Activated CD8-positive, alpha-beta T cell treated with anti-CD3 and anti-CD28 coated beads for 36 hours (primary cell): ENCODE results near the gene COMMD1. TPM values are rescaled to one million over a fixed set of nuclear protein-coding genes. Genes with fewer than 3 reads are reported as not detected.

Experiments
- ATAC-seq: fragments of 200-7000 bp; cut with Tn5 transposase; one replicate; pipeline ENCODE4 v1.10.0; 2021; ENCODE audit warnings: mild to moderate bottlenecking, moderate library complexity
- CTCF ChIA-PET: fragments of 350-600 bp; sonication (Branson Sonifier 250); formaldehyde crosslinking; loops from one replicate; lab custom pipeline; 2021; ENCODE audit warnings: antibody characterized with exemption; lab: Charles Lee
- POLR2A ChIA-PET: fragments of 350-600 bp; sonication (Branson Sonifier 250); formaldehyde crosslinking; loops from one replicate; lab custom pipeline; 2021; ENCODE audit warnings: antibody characterized with exemption; lab: Charles Lee
- DNase-seq: peaks from one replicate; pipeline ENCODE4 v3.0.0-alpha.2; 2020
- H3K27ac Mint-ChIP-seq: one replicate; pipeline ENCODE4 v1.8.0; 2021; ENCODE audit warnings: mild to moderate bottlenecking, mixed read lengths
- H3K27me3 Mint-ChIP-seq: one replicate; pipeline ENCODE4 v1.8.0; 2021; ENCODE audit warnings: mixed read lengths
- H3K36me3 Mint-ChIP-seq: one replicate; pipeline ENCODE4 v1.8.0; 2021; ENCODE audit warnings: low read depth, mixed read lengths
- H3K4me1 Mint-ChIP-seq: one replicate; pipeline ENCODE4 v1.8.0; 2021; ENCODE audit warnings: low read depth, mixed read lengths
- H3K4me3 Mint-ChIP-seq: one replicate; pipeline ENCODE4 v1.8.0; 2021; ENCODE audit warnings: mild to moderate bottlenecking, moderate library complexity, mixed read lengths
- H3K9me3 Mint-ChIP-seq: one replicate; pipeline ENCODE4 v1.8.0; 2021; ENCODE audit warnings: mixed read lengths
- intact Hi-C: fragments of 100-400 bp; cut with micrococcal nuclease; formaldehyde crosslinking; loops from one replicate; pipeline ENCODE4 v1.10.0; 2022
- total RNA-seq, 2 experiments: library from RNA; stranded (reverse); gene quantifications; one replicate each; pipeline ENCODE4 v1.2.3, GENCODE V29; 2021
- TF ChIP-seq, protein P1 (sequence below): fragments of 200-600 bp; IDR thresholded peaks from one replicate; pipeline ENCODE4 v1.8.0; 2022; ENCODE audit warnings: antibody characterized with exemption, mild to moderate bottlenecking

Gene COMMD1
- total RNA-seq, 2 experiments from 2014 or later = 25.3 to 27.0 TPM

DNA sequence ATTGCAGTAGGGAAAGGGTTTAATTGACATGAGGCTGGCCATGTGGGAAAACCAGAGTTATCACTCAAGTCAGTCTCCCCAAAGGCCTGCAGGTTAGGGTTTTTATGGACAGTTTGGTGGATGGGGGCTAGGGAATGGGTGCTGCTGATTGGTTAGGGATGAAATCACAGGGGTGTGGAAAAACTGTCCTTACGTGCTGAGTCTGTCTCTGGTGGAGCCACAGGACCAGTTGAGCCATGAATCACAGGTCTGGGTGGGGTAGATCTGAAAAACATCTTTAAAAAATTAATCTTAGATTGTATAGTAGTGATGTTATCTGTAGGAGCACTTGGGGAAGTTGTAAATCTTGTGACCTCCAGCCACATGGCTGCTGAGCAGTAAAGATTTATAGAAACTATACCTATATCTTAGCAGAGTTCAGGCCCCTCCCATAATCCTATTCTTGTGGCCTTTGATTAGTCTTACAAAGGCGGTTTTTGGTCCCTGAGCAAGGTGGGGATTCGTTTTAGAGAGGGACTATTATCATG is 139.6 kb downstream of the COMMD1 start:
- peaks cover 4% of the 10 kb centered on the region for H3K9me3 Mint-ChIP-seq
- CTCF ChIA-PET = no interaction called here
- no peaks in the 10 kb centered on the region for H3K27me3 Mint-ChIP-seq
- H3K4me1 Mint-ChIP-seq = peaks cover 4% of the 10 kb centered on the region
- POLR2A ChIA-PET = no interaction called here
- H3K27ac Mint-ChIP-seq = no peak overlapping the region
- H3K4me3 Mint-ChIP-seq = no peak overlapping the region
- peaks cover 14% of the 10 kb centered on the region for H3K36me3 Mint-ChIP-seq
- intact Hi-C loops = no loop called here
- DNase-seq = no peak
- no peak for ATAC-seq
- TF ChIP-seq, protein P1, sequence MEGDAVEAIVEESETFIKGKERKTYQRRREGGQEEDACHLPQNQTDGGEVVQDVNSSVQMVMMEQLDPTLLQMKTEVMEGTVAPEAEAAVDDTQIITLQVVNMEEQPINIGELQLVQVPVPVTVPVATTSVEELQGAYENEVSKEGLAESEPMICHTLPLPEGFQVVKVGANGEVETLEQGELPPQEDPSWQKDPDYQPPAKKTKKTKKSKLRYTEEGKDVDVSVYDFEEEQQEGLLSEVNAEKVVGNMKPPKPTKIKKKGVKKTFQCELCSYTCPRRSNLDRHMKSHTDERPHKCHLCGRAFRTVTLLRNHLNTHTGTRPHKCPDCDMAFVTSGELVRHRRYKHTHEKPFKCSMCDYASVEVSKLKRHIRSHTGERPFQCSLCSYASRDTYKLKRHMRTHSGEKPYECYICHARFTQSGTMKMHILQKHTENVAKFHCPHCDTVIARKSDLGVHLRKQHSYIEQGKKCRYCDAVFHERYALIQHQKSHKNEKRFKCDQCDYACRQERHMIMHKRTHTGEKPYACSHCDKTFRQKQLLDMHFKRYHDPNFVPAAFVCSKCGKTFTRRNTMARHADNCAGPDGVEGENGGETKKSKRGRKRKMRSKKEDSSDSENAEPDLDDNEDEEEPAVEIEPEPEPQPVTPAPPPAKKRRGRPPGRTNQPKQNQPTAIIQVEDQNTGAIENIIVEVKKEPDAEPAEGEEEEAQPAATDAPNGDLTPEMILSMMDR = no peak

DNA sequence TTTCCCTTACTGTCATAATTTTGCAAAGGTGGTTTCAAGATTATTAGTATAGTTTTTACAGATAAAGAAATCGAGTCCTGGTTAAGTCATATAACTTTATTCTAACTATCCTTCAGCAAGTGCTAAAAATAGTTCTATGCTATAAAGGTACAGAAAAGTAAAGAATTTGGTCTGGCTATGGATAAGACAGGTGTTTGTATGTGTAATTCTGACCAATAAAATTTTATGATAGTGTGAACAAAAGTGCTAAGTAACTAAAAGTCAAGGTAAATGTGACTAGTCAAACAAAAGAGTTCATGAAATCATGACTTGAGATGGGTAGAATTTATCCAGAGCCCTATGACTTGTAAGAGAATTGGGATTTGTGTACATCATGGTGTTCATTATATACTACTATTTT is 140.7 kb downstream of the COMMD1 start:
- H3K27me3 Mint-ChIP-seq = no peaks in the 10 kb centered on the region
- H3K4me3 Mint-ChIP-seq = no peak overlapping the region
- H3K27ac Mint-ChIP-seq = no peak overlapping the region
- no peaks in the 10 kb centered on the region for H3K4me1 Mint-ChIP-seq
- peaks cover 14% of the 10 kb centered on the region for H3K36me3 Mint-ChIP-seq
- intact Hi-C loops = no loop called here
- DNase-seq = no peak
- ChIA-PET CTCF (no interaction called here), POLR2A (no interaction called here)
- ATAC-seq = no peak
- peaks cover 4% of the 10 kb centered on the region for H3K9me3 Mint-ChIP-seq
- TF ChIP-seq, protein P1 = no peak

DNA sequence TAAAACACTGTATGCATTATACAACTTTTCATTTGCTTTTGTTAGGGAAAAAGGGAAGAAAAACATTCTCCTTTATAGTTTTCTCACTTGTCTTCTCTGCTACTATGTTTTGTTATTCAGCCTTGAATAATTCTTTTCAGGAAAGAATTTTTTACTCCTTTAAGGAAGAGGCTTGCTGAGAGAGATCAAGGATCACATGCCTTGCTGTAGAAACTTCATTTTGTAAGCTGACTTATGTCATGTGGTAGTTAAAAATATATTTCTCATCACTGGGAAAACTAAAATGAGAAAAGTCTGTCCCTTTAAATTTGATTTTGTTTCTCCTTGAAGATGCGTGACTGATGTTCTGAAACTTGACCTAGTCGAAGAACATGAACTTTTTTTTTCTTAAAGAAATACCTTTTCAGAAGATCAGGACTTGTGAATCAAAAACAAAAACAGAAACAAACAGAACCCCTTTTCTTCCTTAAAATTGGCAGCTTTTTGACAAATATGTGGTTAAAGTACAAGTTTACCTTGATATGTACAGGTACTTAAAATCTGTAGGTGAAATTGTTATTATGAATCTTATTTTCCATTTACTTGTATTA is 145.1 kb downstream of the COMMD1 start:
- Mint-ChIP-seq H3K4me1 (peaks cover 17% of the 10 kb centered on the region), H3K27me3 (no peaks in the 10 kb centered on the region), H3K4me3 (no peak overlapping the region), H3K36me3 (no peaks in the 10 kb centered on the region), H3K9me3 (no peaks in the 10 kb centered on the region), H3K27ac (no peak overlapping the region)
- TF ChIP-seq, protein P1 = no peak
- POLR2A ChIA-PET = interaction anchor here (0.5 kb wide), 1 partner anchor 477 kb away, joined by 3 read pairs; no protein-coding TSS in a partner anchor
- no peak for ATAC-seq
- no peak for DNase-seq
- intact Hi-C loops = no loop called here
- CTCF ChIA-PET = no interaction called here

DNA sequence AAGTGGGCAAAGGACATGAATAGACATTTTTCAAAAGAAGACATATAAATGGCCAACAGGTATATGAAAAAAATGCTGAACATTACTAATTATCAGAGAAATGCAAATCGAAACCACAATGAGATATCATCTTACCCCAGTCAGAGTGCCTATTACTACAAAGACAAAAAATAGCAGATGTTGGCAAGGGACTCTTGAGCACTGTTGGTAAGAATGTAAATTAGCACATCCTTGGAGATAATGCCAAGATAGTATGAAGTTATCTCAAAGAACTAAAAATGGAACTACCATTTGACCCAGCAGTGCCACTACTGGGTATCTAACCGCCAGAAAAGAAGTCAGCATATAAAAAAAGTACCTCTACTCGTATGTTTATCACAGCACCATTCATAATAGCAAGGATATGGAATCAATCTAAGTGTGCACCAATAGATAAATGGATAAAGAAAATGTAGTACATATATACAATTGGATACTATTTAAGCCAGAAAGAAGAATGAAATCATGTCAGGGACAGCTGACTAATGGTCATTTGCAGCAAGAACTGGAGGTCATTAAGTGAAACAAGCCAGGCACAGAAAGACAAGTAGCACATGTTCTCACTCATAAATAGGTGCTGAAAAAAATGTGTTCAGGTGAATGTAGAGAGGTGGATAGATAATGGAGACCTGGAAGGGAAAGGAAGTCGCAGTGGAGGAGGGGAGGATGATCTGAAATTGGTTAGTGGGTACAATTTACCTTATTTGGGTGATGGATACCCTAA is 148.7 kb downstream of the COMMD1 start:
- Mint-ChIP-seq H3K4me1 (peaks cover 17% of the 10 kb centered on the region), H3K4me3 (no peak overlapping the region), H3K27ac (no peak overlapping the region), H3K9me3 (no peaks in the 10 kb centered on the region), H3K36me3 (no peaks in the 10 kb centered on the region), H3K27me3 (no peaks in the 10 kb centered on the region)
- intact Hi-C loops = no loop called here
- no peak for DNase-seq
- ATAC-seq = no peak
- TF ChIP-seq, protein P1 = no peak
- POLR2A ChIA-PET = interaction anchor here (1.1 kb wide), 1 partner anchor 246 kb away, joined by 3 read pairs; no protein-coding TSS in a partner anchor
- CTCF ChIA-PET = no interaction called here
